Progenitor cell of endocrine pancreas (in vitro differentiated cells): ENCODE results near the gene GNLY. TPM values are rescaled to one million over a fixed set of nuclear protein-coding genes. Genes with fewer than 3 reads are reported as not detected.
A peak's percentile ranks its signal among the peaks of the same experiment; 100 is the strongest.

Experiments used
- DNase-seq: peaks from one replicate; pipeline ENCODE4 v3.0.0; 2021; ENCODE audit warnings: low spot score; ENCODE audit not compliant: unreplicated experiment
- H3K27ac Mint-ChIP-seq: 2 replicates; pipeline ENCODE4 v1.8.0; 2021; ENCODE audit warnings: mild to moderate bottlenecking, moderate library complexity, mixed read lengths
- H3K27me3 Mint-ChIP-seq: 2 replicates; pipeline ENCODE4 v1.8.0; 2021; ENCODE audit warnings: mixed read lengths
- H3K36me3 Mint-ChIP-seq: 2 replicates; pipeline ENCODE4 v1.8.0; 2022; ENCODE audit warnings: mixed read lengths; ENCODE audit not compliant: insufficient read depth
- H3K4me1 Mint-ChIP-seq: 2 replicates; pipeline ENCODE4 v1.8.0; 2021; ENCODE audit warnings: low read depth, mixed read lengths
- H3K4me3 Mint-ChIP-seq: 2 replicates; pipeline ENCODE4 v1.8.0; 2021; ENCODE audit warnings: low read depth, mild to moderate bottlenecking, moderate library complexity, mixed read lengths
- H3K9me3 Mint-ChIP-seq: 2 replicates; pipeline ENCODE4 v1.8.0; 2021; ENCODE audit warnings: low read depth, mixed read lengths
- total RNA-seq: library from RNA; stranded (reverse); gene quantifications from 2 replicates; pipeline ENCODE4 v1.2.1, GENCODE V29; 2021
- TF ChIP-seq, protein P1 (sequence below): fragments of 200-600 bp; sonication (generic); IDR thresholded peaks from one replicate; pipeline ENCODE4 v1.5.0; 2021; ENCODE audit warnings: antibody characterized with exemption, mild to moderate bottlenecking; ENCODE audit not compliant: unreplicated experiment

The GNLY gene
- total RNA-seq, 1 donor from 2014 or later = not detected

DNA sequence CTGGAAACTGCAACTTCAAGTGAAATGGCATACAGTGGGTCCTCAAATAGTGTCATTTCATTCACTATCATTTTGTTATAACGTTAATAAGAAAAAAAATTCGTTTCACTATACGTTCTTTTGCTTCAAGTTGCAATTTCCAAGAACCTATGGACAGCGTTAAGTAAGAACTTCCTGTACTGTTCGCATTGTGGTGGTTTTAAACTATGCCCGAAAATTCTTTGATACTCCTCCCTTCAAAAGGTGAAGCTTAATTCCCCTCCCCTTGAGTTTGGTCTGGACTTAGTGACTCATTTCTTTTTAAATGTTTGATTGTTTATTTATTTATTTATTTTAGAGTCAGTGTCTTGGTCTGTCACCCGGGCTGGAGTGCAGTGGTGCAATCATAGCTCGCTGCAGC is 20.7 kb downstream of the GNLY start:
- H3K9me3 Mint-ChIP-seq = no peaks in the 10 kb centered on the region
- H3K36me3 Mint-ChIP-seq = no peaks in the 10 kb centered on the region
- H3K27ac Mint-ChIP-seq = no peak overlapping the region
- H3K4me1 Mint-ChIP-seq = peaks cover 37% of the 10 kb centered on the region
- no peak for DNase-seq
- peaks cover 14% of the 10 kb centered on the region for H3K27me3 Mint-ChIP-seq
- no peak overlapping the region for H3K4me3 Mint-ChIP-seq
- TF ChIP-seq, protein P1, sequence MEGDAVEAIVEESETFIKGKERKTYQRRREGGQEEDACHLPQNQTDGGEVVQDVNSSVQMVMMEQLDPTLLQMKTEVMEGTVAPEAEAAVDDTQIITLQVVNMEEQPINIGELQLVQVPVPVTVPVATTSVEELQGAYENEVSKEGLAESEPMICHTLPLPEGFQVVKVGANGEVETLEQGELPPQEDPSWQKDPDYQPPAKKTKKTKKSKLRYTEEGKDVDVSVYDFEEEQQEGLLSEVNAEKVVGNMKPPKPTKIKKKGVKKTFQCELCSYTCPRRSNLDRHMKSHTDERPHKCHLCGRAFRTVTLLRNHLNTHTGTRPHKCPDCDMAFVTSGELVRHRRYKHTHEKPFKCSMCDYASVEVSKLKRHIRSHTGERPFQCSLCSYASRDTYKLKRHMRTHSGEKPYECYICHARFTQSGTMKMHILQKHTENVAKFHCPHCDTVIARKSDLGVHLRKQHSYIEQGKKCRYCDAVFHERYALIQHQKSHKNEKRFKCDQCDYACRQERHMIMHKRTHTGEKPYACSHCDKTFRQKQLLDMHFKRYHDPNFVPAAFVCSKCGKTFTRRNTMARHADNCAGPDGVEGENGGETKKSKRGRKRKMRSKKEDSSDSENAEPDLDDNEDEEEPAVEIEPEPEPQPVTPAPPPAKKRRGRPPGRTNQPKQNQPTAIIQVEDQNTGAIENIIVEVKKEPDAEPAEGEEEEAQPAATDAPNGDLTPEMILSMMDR = no peak

DNA sequence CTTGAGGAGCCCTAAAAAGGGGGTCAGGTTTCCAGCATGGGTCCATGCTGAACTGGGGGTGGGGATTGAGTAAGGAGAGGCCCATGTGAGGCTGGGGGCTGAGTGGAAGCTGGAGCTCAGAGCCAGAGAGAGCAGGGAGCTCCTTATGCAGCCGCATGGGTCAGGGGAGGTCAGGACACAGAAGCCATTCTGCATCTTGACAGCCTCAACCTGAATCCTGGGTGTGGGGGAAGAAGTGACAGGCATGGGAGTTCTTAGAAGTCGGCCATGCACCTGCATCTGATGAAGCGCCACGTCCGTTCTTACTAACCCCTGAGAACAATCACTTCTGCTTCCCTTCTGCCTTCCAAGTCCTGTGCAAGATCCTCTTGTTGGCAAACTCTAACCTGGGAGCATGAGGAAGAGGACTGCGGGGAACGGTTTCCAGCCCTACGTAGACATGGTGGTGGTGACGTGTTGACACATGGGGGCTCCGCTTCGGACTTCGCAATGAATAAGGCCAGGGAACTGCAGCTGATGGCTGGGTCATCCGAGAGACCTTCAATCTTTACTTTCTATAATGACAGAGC is 22.3 kb downstream of the GNLY start:
- no peak for DNase-seq
- Mint-ChIP-seq H3K27ac (no peak overlapping the region), H3K27me3 (peaks cover 14% of the 10 kb centered on the region), H3K36me3 (no peaks in the 10 kb centered on the region), H3K4me3 (no peak overlapping the region), H3K4me1 (peaks cover 33% of the 10 kb centered on the region), H3K9me3 (peaks cover 3% of the 10 kb centered on the region)
- TF ChIP-seq, protein P1 = no peak

DNA sequence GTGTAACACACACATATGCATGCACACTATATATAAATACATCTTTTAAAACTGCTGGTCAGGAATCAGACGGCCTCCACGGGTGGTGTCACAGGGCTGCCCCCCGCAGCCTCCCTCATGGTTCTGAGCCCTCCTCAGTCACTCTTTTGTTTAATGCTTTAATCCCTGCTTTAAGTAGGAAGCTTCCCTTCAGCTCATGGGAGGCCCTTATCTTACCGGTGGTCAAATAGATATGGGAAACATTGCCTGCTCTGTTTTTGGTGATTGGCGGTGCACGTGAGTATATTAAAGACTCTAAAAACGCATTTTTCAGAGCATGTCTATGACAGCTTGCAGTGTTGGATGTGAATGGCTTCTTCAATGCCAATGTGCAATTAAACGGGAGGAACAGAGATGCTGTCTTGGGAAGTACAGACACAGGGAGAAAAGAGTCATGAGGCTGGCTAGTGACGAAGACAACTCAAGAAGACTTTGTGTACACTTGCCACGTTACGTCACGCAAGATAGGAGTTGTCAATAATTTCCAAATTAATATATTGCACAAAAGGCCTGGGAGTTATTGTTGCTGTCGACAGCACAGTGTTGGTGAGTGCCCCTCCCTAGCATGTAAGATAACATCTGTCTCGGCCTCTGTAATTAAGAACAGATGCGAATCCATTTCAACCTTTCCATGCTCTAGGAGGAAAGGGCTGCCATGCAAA is 23.3 kb downstream of the GNLY start:
- DNase-seq = no peak
- Mint-ChIP-seq H3K4me1 (peaks cover 33% of the 10 kb centered on the region), H3K4me3 (no peak overlapping the region), H3K36me3 (no peaks in the 10 kb centered on the region), H3K27ac (peak overlapping the region; percentile 3), H3K9me3 (peaks cover 3% of the 10 kb centered on the region), H3K27me3 (peaks cover 14% of the 10 kb centered on the region)
- TF ChIP-seq, protein P1 = no peak

DNA sequence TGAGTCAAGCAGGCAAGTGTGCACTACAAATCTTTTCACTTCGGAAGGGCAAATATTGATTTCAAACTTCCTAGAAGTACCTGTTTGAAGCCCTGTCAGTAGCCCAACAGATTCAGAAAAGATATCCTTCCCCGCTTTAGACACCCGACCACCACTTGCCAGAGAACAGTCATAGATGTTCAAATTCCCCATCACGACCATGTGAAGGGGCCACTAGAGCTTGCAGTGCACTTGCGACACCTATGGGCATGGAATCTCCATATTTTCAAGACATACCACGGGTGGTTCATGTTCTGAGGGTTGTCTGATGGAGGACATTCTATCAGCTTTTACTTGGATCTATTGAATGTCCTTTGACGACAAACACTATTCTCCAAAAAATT is 23.8 kb downstream of the GNLY start:
- Mint-ChIP-seq H3K36me3 (no peaks in the 10 kb centered on the region), H3K27ac (no peak overlapping the region), H3K27me3 (peaks cover 14% of the 10 kb centered on the region)

DNA sequence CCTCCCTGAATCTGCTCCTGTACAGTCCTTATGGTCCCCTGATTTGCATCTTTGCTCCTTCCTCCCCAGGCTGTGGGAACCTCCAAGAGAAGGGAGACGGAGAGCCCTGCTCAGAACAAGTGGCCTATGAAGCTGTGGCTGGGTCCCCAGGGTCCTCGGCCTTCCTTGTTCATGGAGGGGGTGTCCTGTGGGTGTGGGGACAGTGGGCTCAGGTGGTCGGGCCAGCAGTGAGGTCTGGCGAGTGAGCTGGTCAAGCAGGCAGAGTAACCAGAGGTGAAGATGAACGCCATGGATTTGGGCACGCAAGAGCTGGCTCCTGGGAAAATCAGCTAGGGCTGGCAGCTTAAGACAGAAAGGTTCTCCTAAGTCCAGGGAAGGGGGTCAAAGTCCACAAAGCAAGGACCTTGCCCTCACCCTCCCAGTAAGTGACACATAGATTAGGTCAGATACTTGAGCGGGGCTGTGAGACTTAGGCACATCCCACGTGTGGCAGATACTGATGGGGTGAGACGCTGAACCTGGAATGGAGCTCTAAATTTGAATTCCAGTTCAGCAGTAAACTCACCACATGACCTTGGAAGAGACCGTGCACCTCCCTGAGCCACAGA is 24.8 kb downstream of the GNLY start:
- TF ChIP-seq, protein P1 = no peak
- no peak for DNase-seq
- Mint-ChIP-seq H3K4me3 (no peak overlapping the region), H3K36me3 (no peaks in the 10 kb centered on the region), H3K27ac (no peak overlapping the region), H3K27me3 (peaks cover 14% of the 10 kb centered on the region), H3K4me1 (peaks cover 25% of the 10 kb centered on the region), H3K9me3 (peaks cover 3% of the 10 kb centered on the region)

More for the DNA sequence above, 23.8 kb downstream of the GNLY start:
- H3K4me1 Mint-ChIP-seq = peaks cover 33% of the 10 kb centered on the region
- H3K9me3 Mint-ChIP-seq = peaks cover 3% of the 10 kb centered on the region
- no peak for DNase-seq
- H3K4me3 Mint-ChIP-seq = no peak overlapping the region
- TF ChIP-seq, protein P1 = no peak
